ENCODE measurements around the gene TLR3.

TLR3 gene

GRCh38 chr4:186088523-186088922 lies 19.6 kb downstream of the TLR3 start:
- TF ChIP-seq, protein P1, sequence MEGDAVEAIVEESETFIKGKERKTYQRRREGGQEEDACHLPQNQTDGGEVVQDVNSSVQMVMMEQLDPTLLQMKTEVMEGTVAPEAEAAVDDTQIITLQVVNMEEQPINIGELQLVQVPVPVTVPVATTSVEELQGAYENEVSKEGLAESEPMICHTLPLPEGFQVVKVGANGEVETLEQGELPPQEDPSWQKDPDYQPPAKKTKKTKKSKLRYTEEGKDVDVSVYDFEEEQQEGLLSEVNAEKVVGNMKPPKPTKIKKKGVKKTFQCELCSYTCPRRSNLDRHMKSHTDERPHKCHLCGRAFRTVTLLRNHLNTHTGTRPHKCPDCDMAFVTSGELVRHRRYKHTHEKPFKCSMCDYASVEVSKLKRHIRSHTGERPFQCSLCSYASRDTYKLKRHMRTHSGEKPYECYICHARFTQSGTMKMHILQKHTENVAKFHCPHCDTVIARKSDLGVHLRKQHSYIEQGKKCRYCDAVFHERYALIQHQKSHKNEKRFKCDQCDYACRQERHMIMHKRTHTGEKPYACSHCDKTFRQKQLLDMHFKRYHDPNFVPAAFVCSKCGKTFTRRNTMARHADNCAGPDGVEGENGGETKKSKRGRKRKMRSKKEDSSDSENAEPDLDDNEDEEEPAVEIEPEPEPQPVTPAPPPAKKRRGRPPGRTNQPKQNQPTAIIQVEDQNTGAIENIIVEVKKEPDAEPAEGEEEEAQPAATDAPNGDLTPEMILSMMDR (conservative IDR thresholded peaks at IDR 0.05; ENCODE audit: low read depth, low read length), result no peak
- Histone ChIP-seq H4K20me1 (ENCODE audit: insufficient read depth) (no peaks in the 10 kb centered on the region), H3K36me3 (ENCODE audit: insufficient read depth) (no peaks in the 10 kb centered on the region), H3K27ac (no peak overlapping the region), H3K27me3 (ENCODE audit: insufficient read depth, low read depth) (no peaks in the 10 kb centered on the region), H3K9ac (no peak overlapping the region), H3K79me2 (ENCODE audit: insufficient read depth, low read depth) (no peaks in the 10 kb centered on the region), H3K4me3 (IDR thresholded peaks at IDR 0.05; ENCODE audit: insufficient read depth, low read depth, low read length) (no peak overlapping the region), H2AFZ (ENCODE audit: low read depth) (no peak overlapping the region), H3K4me2 (no peak overlapping the region), H3K4me1 (ENCODE audit: low read depth, poor library complexity, severe bottlenecking) (no peaks in the 10 kb centered on the region)

DNA sequence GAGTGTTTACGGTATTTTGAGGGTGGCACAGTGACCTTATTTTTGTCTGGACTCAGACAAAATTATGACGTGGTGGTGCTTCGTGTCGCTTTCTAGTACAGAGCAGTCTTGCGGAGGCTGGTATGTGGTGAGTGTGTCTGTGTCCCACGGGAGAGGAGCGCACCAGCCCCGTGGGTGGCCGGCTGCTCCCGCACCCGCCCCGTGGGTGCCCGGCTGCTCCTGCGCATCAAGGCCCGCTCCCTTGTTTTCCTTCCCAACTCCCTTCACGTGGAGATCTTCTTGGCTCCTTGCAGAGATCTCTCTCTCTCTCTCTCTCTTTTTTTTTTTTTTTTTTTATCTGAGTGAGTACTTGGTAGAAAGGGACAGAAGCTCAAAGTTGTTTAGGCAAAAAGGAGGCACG lies 23.3 kb downstream of the TLR3 start:
- Histone ChIP-seq H2AFZ (ENCODE audit: low read depth) (no peak overlapping the region), H3K4me1 (ENCODE audit: low read depth, poor library complexity, severe bottlenecking) (no peaks in the 10 kb centered on the region), H3K36me3 (ENCODE audit: insufficient read depth) (no peaks in the 10 kb centered on the region), H4K20me1 (ENCODE audit: insufficient read depth) (no peaks in the 10 kb centered on the region), H3K79me2 (ENCODE audit: insufficient read depth, low read depth) (no peaks in the 10 kb centered on the region), H3K27me3 (ENCODE audit: insufficient read depth, low read depth) (no peaks in the 10 kb centered on the region), H3K9ac (no peak overlapping the region), H3K27ac (no peak overlapping the region), H3K4me2 (no peak overlapping the region), H3K4me3 (IDR thresholded peaks at IDR 0.05; ENCODE audit: insufficient read depth, low read depth, low read length) (no peak overlapping the region)
- TF ChIP-seq, protein P1 (conservative IDR thresholded peaks at IDR 0.05; ENCODE audit: low read depth, low read length), result no peak

DNA sequence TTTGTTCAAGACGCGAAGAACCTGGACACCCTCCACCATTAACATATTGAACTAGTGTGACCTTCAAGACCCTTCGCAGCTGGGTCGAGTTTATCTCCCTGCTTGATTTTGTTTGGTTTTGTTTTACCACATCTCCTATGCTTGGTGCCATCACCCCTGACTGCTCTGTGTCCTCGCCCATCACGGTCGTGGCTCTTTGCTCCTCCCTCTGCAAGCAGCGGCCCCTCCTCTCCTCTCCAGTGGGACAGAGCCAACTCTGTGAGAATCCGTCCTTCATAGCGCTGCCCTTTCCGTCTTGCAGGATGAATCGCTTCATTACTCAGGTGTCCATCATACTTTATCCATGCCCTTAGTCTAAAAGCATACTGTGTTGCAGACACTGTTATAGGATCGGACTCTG lies 26.4 kb downstream of the TLR3 start:
- no peak overlapping the region for H3K4me3 ChIP-seq (IDR thresholded peaks at IDR 0.05; ENCODE audit: insufficient read depth, low read depth, low read length)
- no peak overlapping the region for H3K4me2 ChIP-seq
- TF ChIP-seq, protein P1 (conservative IDR thresholded peaks at IDR 0.05; ENCODE audit: low read depth, low read length), result no peak
- no peak overlapping the region for H3K27ac ChIP-seq
- no peaks in the 10 kb centered on the region for H3K27me3 ChIP-seq (ENCODE audit: insufficient read depth, low read depth)
- no peaks in the 10 kb centered on the region for H4K20me1 ChIP-seq (ENCODE audit: insufficient read depth)
- no peak overlapping the region for H2AFZ ChIP-seq (ENCODE audit: low read depth)
- H3K4me1 ChIP-seq (ENCODE audit: low read depth, poor library complexity, severe bottlenecking), result no peaks in the 10 kb centered on the region
- no peaks in the 10 kb centered on the region for H3K79me2 ChIP-seq (ENCODE audit: insufficient read depth, low read depth)
- no peaks in the 10 kb centered on the region for H3K36me3 ChIP-seq (ENCODE audit: insufficient read depth)
- no peak overlapping the region for H3K9ac ChIP-seq

DNA sequence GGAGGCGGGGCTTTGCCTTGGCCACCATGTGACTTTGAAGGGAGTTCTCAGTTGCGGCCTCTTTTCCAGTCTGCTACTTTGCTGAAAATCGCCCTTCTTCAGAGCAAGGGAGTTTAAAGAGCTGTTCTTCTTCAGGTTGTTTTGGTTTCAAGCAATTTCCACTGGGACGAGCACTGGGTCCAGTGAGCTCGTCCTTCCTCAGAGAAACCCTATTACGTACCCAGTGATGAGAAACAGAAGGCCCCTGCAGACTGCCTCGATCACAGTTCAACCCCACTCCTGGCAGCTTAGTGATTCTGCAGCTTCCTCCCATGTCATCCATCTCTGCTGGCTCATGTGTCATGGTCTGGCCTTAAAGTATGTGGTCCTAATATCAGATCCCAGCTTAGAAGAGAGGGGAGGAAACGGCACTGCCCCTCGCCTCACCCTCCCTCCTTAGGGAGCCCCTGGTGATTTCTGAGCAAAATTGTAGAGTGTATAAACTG lies 27.8 kb downstream of the TLR3 start:
- no peaks in the 10 kb centered on the region for H3K27me3 ChIP-seq (ENCODE audit: insufficient read depth, low read depth)
- no peak overlapping the region for H3K9ac ChIP-seq
- H3K36me3 ChIP-seq (ENCODE audit: insufficient read depth), result no peaks in the 10 kb centered on the region
- TF ChIP-seq, protein P1 (conservative IDR thresholded peaks at IDR 0.05; ENCODE audit: low read depth, low read length), result no peak
- H3K27ac ChIP-seq, result no peak overlapping the region
- H3K4me1 ChIP-seq (ENCODE audit: low read depth, poor library complexity, severe bottlenecking), result no peaks in the 10 kb centered on the region
- no peak overlapping the region for H2AFZ ChIP-seq (ENCODE audit: low read depth)
- no peak overlapping the region for H3K4me2 ChIP-seq
- H4K20me1 ChIP-seq (ENCODE audit: insufficient read depth), result no peaks in the 10 kb centered on the region
- no peaks in the 10 kb centered on the region for H3K79me2 ChIP-seq (ENCODE audit: insufficient read depth, low read depth)
- H3K4me3 ChIP-seq (IDR thresholded peaks at IDR 0.05; ENCODE audit: insufficient read depth, low read depth, low read length), result no peak overlapping the region
